Peyer's patch (tissue), 4 donors: ENCODE measurements around the gene AP1M1.

Experiments used
- POLR2A ChIP-seq, 2 donors: fragments of 450-650 bp; IDR thresholded peaks; one replicate each; pipeline ENCODE4 v1.5.1; 2017; ENCODE audit warnings: antibody characterized with exemption in 2 of 2, mild to moderate bottlenecking in 2 of 2, moderate library complexity in 2 of 2
- TF ChIP-seq, protein P1 (sequence below), 6 experiments: fragments of 450-650 bp in 4 of 6; fragments of 200-600 bp in 2 of 6; sonication (generic) in 1 of 6; IDR thresholded peaks; one replicate each; pipeline ENCODE4 v1.5.1; 2017 to 2019; ENCODE audit warnings: antibody characterized with exemption in 6 of 6, mild to moderate bottlenecking in 3 of 6, moderate library complexity in 1 of 6

DNA sequence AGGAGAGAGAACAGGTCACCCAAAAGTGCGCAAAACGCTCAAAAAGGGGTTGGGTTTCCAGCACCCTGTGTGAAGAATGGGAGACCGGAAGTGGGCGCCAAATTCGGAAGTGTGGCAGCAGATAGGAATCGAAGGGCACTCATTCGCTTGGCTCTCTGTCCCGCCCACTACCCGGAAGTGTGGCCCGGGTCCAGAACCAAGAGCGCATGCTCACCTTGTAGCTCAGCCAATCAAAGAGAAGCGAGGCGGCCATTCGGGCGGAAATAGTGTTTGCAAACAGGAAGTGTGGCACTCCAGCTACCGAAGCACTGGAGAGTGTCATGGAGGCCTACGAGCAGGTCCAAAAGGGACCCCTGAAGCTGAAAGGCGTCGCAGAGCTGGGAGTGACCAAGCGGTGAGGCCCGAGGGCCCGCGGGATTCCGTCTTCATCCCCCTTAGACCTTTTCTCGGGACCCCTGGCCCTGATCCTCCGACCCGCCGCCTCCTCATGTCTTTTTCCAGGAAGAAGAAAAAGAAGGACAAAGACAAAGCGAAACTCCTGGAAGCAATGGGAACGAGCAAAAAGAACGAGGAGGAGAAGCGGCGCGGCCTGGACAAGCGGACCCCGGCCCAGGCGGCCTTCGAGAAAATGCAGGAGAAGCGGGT lies 12.5 kb upstream of the AP1M1 start, which contains the start of gene FAM32A:
- TF ChIP-seq POLR2A (IDR thresholded peaks at IDR 0.05): peak; percentile 88 to 91
- TF ChIP-seq, protein P1, sequence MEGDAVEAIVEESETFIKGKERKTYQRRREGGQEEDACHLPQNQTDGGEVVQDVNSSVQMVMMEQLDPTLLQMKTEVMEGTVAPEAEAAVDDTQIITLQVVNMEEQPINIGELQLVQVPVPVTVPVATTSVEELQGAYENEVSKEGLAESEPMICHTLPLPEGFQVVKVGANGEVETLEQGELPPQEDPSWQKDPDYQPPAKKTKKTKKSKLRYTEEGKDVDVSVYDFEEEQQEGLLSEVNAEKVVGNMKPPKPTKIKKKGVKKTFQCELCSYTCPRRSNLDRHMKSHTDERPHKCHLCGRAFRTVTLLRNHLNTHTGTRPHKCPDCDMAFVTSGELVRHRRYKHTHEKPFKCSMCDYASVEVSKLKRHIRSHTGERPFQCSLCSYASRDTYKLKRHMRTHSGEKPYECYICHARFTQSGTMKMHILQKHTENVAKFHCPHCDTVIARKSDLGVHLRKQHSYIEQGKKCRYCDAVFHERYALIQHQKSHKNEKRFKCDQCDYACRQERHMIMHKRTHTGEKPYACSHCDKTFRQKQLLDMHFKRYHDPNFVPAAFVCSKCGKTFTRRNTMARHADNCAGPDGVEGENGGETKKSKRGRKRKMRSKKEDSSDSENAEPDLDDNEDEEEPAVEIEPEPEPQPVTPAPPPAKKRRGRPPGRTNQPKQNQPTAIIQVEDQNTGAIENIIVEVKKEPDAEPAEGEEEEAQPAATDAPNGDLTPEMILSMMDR (IDR thresholded peaks at IDR 0.05): peak; percentile 31 to 65 (median 46)
